Gastrocnemius medialis (tissue), 4 donors: ENCODE measurements around the gene HGFAC. TPM values are rescaled to one million over a fixed set of nuclear protein-coding genes. Genes with fewer than 3 reads are reported as not detected.

ENCODE experiments used
- ATAC-seq, 2 donors: fragments of 150-250 bp; one replicate each; pipeline ENCODE4 v1.9.1; 2016
- DNase-seq, 2 donors: peaks; one replicate each; pipeline ENCODE4 v3.0.0-alpha.2; 2019
- H3K27ac ChIP-seq, 4 donors: fragments of 200-600 bp; sonication (generic); 1 replicate in 1 of 4; 2 replicates in 3 of 4; pipeline ENCODE4 v1.5.1; 2016 to 2018; ENCODE audit warnings: mild to moderate bottlenecking in 2 of 4, moderate library complexity in 1 of 4
- H3K27me3 ChIP-seq, 3 donors: fragments of 200-600 bp; sonication (generic) in 2 of 3; 1 replicate in 1 of 3; 2 replicates in 2 of 3; pipeline versions ENCODE4 v1.5.1 to v1.6.0; 2016 to 2019; ENCODE audit warnings: mild to moderate bottlenecking in 1 of 3, moderate library complexity in 1 of 3
- H3K36me3 ChIP-seq, 2 donors: fragments of 200-600 bp; sonication (generic) in 1 of 2; one replicate each; pipeline ENCODE4 v1.5.1; 2017 to 2018
- H3K4me1 ChIP-seq, 2 donors: fragments of 200-600 bp; sonication (generic) in 1 of 2; one replicate each; pipeline ENCODE4 v1.5.1; 2016 to 2017; ENCODE audit warnings: mild to moderate bottlenecking in 2 of 2
- H3K4me3 ChIP-seq, 4 donors: fragments of 200-600 bp; sonication (generic) in 3 of 4; 1 replicate in 1 of 4; 2 replicates in 3 of 4; pipeline ENCODE4 v1.5.1; 2016 to 2019; ENCODE audit warnings: mild to moderate bottlenecking in 2 of 4
- H3K9me3 ChIP-seq, 3 donors: fragments of 200-600 bp; sonication (generic) in 2 of 3; 1 replicate in 1 of 3; 2 replicates in 2 of 3; pipeline ENCODE4 v1.5.1; 2016 to 2019
- CTCF ChIP-seq, 5 experiments: fragments of 450-650 bp in 3 of 5; fragments of 200-600 bp in 2 of 5; sonication (generic) in 2 of 5; IDR thresholded peaks in 4 of 5; conservative IDR thresholded peaks in 1 of 5; 1 replicate in 4 of 5; 2 replicates in 1 of 5; pipeline ENCODE4 v1.5.1; 2016 to 2019; ENCODE audit warnings: antibody characterized with exemption in 5 of 5, mild to moderate bottlenecking in 3 of 5, moderate library complexity in 3 of 5
- POLR2A ChIP-seq, 2 donors: fragments of 450-650 bp; IDR thresholded peaks; one replicate each; pipeline ENCODE4 v1.6.1; 2017; ENCODE audit warnings: antibody characterized with exemption in 2 of 2, mild to moderate bottlenecking in 2 of 2, moderate library complexity in 2 of 2
- in situ Hi-C, 4 donors: fragments of 200-750 bp; cut with MboI; loops; one replicate each; pipeline versions ENCODE4 v1.15.0 to v1.8.0; 2017; ENCODE audit warnings: low sequenced_read_pairs in 4 of 4
- intact Hi-C: fragments of 100-400 bp; cut with DNase I; formaldehyde crosslinking; loops from one replicate; pipeline ENCODE4 v1.15.1; 2023; ENCODE audit warnings: low total_unique reads
- total RNA-seq, 4 donors: library from RNA; depleted of rRNA; stranded (reverse); fragments of >200 nt; gene quantifications; one replicate each; pipeline versions ENCODE4 v1.1.0 to v1.2.3, GENCODE V29; 2016

Gene HGFAC
- total RNA-seq, 4 donors from 2014 or later, result 0.20 to 0.68 (median 0.59) TPM

GRCh38 chr4:3463556-3464348 lies 22.0 kb downstream of the HGFAC start:
- no peak for TF ChIP-seq POLR2A (IDR thresholded peaks at IDR 0.05)
- no peak for TF ChIP-seq CTCF (IDR thresholded peaks at IDR 0.05 in 4 of 5, conservative IDR thresholded peaks at IDR 0.05 in 1 of 5)
- H3K27me3 ChIP-seq, result no peaks in the 10 kb centered on the region
- H3K4me1 ChIP-seq, result peaks cover 37 to 60% of the 10 kb centered on the region in 2 donors
- H3K27ac ChIP-seq, result peak overlapping the region; percentile 94 to 98 (median 94)
- peak overlapping the region; percentile 60 to 84 (median 60) for H3K4me3 ChIP-seq
- DNase-seq (no peak), ATAC-seq (no peak)
- H3K9me3 ChIP-seq, result no peaks in the 10 kb centered on the region
- H3K36me3 ChIP-seq, result no peaks in the 10 kb centered on the region
- intact Hi-C loops, result loop anchor here (1.0 to 5.0 kb wide), 3 partner anchors 18 to 241 kb away; partner anchors contain the start of gene RGS12
- in situ Hi-C loops, result loop anchor here in 1 of 4 donors (25.0 kb wide), 1 partner anchor 251 kb away; no protein-coding TSS in a partner anchor

DNA sequence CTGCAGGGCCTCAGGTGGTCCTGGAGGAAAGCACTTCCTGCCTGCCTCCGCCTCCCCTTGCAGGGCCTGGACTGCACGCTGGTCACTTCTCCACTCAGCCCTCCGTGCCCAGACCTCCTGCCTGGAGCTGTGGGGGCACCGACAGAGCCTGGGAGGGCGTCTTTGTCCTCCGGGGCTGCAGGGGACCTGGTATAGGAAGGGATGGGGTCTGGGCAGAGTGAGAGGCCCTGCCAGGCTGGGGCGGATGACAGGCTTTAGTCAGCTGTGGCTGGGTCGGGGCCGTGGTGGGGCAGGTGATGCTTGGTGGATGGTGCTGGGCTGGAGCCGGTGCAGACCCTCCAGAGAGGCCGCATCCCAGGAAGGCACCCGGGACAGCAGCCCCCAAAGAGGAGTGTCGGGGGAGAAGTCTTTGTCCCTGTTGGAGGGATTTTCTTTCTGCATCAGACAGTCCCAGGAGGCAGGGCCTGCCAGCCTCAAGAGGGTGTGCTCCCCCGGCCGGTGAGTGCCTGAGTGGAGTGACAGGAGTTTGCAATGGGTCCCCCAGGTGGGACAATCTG lies 22.7 kb downstream of the HGFAC start:
- no peak for TF ChIP-seq CTCF (IDR thresholded peaks at IDR 0.05 in 4 of 5, conservative IDR thresholded peaks at IDR 0.05 in 1 of 5)
- TF ChIP-seq POLR2A (IDR thresholded peaks at IDR 0.05), result no peak
- H3K27me3 ChIP-seq, result no peaks in the 10 kb centered on the region
- in situ Hi-C loops, result loop anchor here in 1 of 4 donors (25.0 kb wide), 1 partner anchor 252 kb away; no protein-coding TSS in a partner anchor
- peak overlapping the region; percentile 94 to 98 (median 94) for H3K27ac ChIP-seq
- DNase-seq (no peak), ATAC-seq (peak in 1 of 2 donors; percentile 1)
- intact Hi-C loops, result loop anchor here (1.0 to 5.0 kb wide), 3 partner anchors 17 to 242 kb away; partner anchors contain the start of gene RGS12
- H3K4me1 ChIP-seq, result peaks cover 37 to 64% of the 10 kb centered on the region in 2 donors
- no peaks in the 10 kb centered on the region for H3K9me3 ChIP-seq
- peak overlapping the region; percentile 60 to 84 (median 60) for H3K4me3 ChIP-seq
- no peaks in the 10 kb centered on the region for H3K36me3 ChIP-seq

- Histone ChIP-seq H3K36me3 (no peaks in the 10 kb centered on the region), H3K27me3 (no peaks in the 10 kb centered on the region), H3K4me3 (peak overlapping the region in 2 of 4 donors; percentile 60 to 84), H3K4me1 (peaks cover 37 to 70% of the 10 kb centered on the region in 2 donors), H3K9me3 (no peaks in the 10 kb centered on the region), H3K27ac (peak overlapping the region; percentile 94 to 98 (median 94))
- peak; percentile 24 to 28 for ATAC-seq
- in situ Hi-C loops (loop anchor here in 1 of 4 donors (25.0 kb wide), 1 partner anchor 253 kb away; no protein-coding TSS in a partner anchor), intact Hi-C loops (loop anchor here (1.0 to 5.0 kb wide), 3 partner anchors 16 to 243 kb away; partner anchors contain the start of gene RGS12)
- DNase-seq, result peak in 1 of 2 donors; percentile 86
- TF ChIP-seq POLR2A (IDR thresholded peaks at IDR 0.05) (peak; percentile 51 to 52), CTCF (IDR thresholded peaks at IDR 0.05 in 4 of 5, conservative IDR thresholded peaks at IDR 0.05 in 1 of 5) (no peak)
Measured at GRCh38 chr4:3464911-3465697, 23.3 kb downstream of the HGFAC start.
